ENCODE results near the gene ZNF516. TPM values are rescaled to one million over a fixed set of nuclear protein-coding genes. Genes with fewer than 3 reads are reported as not detected.

ZNF516 gene
- total RNA-seq, 1 donor from 2014 or later: 14.0 TPM

DNA sequence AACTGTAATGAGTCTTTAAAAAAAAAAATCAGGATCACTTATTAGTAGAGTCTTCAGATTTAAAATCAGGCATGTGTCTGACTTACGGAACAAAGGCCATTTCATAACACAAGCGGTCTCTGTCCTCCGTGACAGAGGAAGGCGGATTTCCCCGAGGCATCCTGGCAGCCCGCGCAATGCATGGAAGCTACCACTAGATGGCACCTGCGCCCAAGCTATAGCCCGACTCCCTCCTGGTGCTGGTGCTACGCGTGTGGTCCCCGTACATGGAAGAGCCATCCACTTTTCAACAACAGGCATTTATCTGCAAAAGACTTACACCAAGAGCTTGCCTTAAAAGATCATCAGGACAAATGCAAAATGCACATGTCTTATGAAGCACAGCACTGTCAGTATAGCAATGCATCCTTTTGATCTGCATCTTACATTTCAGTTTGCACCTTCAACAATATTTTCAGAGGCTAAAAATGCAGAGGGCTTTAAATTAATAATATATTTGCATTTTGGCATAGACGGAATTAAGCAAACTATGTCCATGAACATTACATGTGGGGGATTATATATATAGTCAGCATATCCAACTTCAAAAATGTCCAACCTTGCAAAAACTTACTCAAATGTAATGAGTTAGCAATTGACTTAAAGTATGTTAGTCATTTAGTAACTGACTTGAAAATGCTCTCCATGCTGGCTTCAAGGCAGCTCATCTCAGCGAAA is 96.0 kb downstream of the ZNF516 start:
- intact Hi-C loops (cut with micrococcal nuclease): loop anchor here (5.0 to 10.0 kb wide), 2 partner anchors 226 to 313 kb away; no protein-coding TSS in a partner anchor
- ATAC-seq (peak; percentile 96), DNase-seq (peak; percentile 88)

DNA sequence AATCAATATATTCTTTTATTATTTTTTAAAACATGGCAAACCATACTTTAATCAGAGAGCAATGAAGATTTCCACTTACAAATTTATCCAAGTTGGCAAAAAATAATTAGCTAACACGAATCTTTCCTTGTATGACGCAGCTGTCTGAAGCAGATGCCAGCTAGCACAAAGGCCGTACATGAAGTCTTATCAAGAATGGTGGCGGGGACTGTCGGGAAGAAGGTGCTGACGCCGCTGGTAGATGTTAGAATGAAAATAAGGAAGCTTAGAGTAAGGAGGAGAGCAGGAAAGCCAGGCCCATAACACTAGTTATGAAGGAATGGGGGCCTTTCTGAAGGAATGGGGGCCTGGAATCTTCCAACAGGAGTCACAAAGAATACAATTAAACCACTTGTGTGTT is 96.7 kb downstream of the ZNF516 start:
- DNase-seq (no peak), ATAC-seq (peak; percentile 58)
- intact Hi-C loops (cut with micrococcal nuclease): loop anchor here (5.0 to 10.0 kb wide), 2 partner anchors 227 to 314 kb away; no protein-coding TSS in a partner anchor

DNA sequence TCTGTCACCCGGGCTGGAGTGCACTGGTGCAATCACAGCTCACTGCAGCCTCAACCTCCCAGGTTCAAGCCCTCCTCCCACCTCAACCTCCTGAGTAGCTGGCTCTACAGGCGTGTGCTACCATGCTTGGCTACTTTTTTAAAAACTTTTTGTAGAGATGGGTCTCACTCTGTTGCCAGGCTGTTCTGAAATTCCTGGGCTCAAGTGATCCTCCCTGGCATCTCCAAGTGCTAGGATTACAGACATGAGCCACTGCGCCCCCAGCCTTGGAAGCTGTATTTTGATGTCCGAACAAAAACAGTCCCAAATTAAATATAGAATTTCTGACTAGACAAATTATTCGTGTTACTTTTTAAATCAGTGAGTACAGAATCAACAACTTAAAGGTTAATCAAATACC is 97.4 kb downstream of the ZNF516 start:
- ATAC-seq (no peak), DNase-seq (no peak)
- intact Hi-C loops (cut with micrococcal nuclease): loop anchor here (5.0 to 10.0 kb wide), 2 partner anchors 227 to 315 kb away; no protein-coding TSS in a partner anchor

DNA sequence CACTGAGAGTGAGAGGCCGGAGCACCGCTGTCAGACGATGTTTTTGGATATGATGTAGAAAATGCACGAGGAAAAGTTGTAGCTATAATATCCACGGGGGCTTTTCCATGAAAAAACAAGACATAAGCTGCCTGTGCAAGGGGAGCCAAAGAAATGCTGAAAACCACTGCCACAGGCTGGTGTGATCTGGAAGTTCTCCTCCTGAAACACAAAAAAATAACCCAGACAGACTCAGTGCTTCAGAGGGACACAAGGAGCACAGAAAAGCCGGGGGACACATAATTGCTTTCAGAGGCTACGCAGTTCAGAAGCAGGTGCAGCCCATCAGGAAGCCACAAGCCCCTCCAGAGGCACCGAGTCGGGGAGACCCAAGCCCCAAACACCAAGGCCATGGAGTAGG is 98.2 kb downstream of the ZNF516 start:
- DNase-seq (no peak), ATAC-seq (no peak)
- intact Hi-C loops (cut with micrococcal nuclease): loop anchor here (5.0 to 10.0 kb wide), 2 partner anchors 228 to 316 kb away; no protein-coding TSS in a partner anchor

DNA sequence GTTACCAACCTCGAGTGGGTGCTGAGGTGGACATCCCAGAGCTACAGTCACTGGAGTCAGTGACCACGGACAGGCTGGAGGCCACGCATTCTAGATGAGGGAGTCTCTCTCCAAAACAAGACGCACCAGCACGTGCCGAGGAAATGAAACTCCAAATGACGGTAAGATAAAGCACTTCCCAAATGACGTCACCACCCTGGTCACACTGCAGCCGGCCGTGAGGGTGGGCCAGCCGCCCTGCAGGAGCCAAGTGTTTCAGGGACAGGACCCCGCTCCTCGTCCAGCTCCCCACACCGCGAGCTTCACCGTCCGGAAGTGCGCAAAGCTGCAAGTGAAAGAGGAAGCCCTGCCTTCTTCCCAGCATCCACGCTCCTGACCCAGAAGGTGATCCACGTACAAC is 99.4 kb downstream of the ZNF516 start:
- no peak for ATAC-seq

DNA sequence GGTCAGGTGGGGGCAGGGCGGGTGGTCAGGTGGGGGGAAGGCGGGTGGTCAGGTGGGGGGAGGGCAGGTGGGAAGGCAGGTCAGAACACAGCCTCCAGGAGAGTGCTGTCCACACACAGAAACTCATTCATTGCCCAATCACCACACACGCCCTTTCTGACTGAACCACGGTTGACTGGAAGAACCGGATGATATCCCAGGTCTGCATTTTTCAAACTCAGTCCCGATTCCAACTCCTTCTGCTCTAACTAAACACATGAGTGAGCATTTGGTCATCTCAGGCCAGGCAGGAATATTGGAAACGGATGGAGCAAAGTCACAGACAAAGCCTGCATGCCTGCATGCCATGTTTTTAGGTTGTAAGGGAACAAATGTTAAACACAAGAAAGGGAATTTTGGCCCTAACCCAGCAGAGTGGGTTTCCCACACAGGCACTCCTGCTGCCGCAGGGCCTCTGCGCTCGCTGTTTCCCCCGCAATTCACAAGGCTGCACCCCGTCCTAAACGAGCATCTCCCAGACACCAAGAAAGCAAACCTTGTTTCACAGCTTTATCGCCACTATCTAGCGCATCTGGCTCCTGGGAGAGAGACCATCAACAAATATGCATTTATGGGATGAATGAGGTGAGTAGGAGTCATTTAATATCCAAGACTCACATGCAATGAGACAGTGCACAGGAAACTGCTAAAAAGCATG is 100.1 kb downstream of the ZNF516 start:
- intact Hi-C loops (cut with micrococcal nuclease): loop anchor here (5.0 to 10.0 kb wide), 2 partner anchors 230 to 317 kb away; no protein-coding TSS in a partner anchor
- ATAC-seq (no peak), DNase-seq (no peak)

More for the DNA sequence above, 99.4 kb downstream of the ZNF516 start:
- DNase-seq: no peak
- intact Hi-C loops (cut with micrococcal nuclease): loop anchor here (5.0 to 10.0 kb wide), 2 partner anchors 229 to 317 kb away; no protein-coding TSS in a partner anchor

DNA sequence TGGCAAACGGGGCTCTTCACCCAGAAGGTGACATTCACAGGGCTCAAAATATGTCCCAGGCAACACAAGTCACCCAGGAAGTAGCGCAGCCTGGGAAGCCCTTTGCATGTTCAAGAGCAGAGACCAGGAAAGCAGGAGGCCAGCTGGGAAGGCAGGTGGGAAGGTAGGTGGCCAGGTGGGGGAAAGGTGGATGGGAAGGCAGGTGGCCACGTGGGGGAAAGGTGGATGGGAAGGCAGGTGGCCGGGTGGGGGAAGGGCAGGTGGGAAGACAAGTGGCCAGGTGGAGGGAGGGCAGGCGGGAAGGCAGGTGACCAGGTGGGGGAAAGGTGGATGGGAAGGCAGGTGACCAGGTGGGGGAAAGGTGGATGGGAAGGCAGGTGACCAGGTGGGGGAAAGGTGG is 102.7 kb downstream of the ZNF516 start:
- ATAC-seq (no peak), DNase-seq (no peak)
- intact Hi-C loops (cut with micrococcal nuclease): loop anchor here (10.0 kb wide), 1 partner anchor 232 kb away; no protein-coding TSS in a partner anchor

DNA sequence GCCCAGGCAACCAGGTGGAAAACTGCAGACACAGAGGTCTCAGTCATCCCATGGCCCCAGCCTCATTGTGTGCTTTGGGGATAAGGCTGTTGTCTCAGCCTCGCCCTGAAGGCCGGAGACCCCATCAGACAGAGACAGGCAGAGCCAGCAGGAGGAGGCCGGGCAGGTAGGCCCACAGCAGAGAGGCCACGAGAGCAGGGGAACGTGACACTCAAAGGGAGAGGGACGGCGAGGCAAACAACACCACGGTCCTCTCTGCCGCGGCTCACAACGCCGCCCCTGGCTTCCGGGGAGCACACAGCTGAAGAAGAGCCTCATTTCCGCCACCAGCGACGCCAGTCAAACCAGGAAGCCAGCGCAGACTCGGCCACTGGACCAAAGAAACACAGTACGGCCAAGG is 103.3 kb downstream of the ZNF516 start:
- DNase-seq (no peak), ATAC-seq (no peak)
- intact Hi-C loops (cut with micrococcal nuclease): loop anchor here (10.0 kb wide), 1 partner anchor 233 kb away; no protein-coding TSS in a partner anchor

DNA sequence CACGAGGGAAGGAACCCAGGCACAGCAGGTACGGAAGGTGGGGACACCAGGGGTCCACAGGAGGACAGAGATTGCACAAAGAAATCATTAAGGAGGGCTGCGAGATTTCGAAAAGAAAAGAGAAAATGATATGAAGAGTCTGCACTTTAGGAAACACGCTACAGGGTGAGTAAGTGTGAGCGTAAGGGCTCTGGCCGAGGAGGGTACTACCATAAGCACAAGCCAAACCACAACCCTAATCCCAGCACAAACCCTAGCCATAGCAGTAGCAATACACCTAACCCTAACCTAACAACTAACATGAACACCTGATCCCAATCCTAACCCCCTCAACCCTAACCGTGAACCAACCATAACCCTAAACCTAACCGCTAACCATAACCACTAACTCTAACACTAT is 104.0 kb downstream of the ZNF516 start:
- ATAC-seq (no peak), DNase-seq (no peak)
- intact Hi-C loops (cut with micrococcal nuclease): loop anchor here (10.0 kb wide), 1 partner anchor 234 kb away; no protein-coding TSS in a partner anchor

DNA sequence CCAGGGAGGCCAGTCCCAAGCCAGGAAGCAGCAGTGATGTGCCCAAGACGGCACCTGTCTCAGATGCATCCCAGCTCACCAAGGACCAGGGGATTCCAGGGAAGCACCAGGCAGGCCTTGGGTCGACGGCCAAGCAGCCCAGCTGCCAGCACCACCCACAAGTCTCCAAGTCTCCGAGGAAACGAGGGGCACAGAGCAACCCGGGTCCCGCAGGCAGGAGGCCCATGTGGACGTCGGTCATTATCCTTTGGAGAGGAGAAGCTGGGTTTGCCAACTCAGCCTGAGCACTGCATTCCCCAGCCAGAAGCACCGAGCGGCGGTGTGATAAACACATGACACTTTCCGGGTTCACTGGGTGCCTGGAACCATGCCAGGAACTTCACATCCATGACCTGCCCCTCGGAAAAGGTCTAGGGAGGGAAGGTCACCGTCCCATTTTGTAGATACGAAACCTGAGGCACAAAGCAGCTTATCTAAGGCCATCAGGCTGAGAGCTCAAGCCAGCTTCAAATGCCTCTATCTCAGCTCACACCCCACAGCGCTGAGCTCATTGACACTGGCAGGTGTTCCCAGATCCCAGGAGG is 104.5 kb downstream of the ZNF516 start:
- intact Hi-C loops (cut with micrococcal nuclease): loop anchor here (10.0 kb wide), 1 partner anchor 234 kb away; no protein-coding TSS in a partner anchor
- DNase-seq (no peak), ATAC-seq (peak; percentile 69)

DNA sequence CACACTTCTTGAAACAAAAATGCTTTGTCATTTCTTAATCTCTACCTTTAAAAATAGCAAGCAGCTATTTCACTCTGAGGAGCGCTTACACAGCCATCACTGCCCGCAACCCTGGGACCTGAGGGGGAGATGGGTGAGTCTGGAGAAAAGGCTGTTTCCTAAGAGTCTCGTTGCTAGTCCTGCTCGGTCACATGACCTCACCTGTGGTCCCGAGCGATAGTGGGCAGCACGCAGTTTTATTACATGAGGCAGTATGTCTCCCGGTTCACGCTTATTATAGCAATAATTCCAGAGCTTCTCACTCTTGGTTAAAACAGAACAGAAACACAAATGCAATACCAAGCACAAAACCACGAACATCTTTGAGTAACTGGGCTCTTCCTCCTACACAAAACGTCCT is 105.3 kb downstream of the ZNF516 start:
- intact Hi-C loops (cut with micrococcal nuclease): loop anchor here (10.0 kb wide), 1 partner anchor 235 kb away; no protein-coding TSS in a partner anchor
- DNase-seq: no peak

DNA sequence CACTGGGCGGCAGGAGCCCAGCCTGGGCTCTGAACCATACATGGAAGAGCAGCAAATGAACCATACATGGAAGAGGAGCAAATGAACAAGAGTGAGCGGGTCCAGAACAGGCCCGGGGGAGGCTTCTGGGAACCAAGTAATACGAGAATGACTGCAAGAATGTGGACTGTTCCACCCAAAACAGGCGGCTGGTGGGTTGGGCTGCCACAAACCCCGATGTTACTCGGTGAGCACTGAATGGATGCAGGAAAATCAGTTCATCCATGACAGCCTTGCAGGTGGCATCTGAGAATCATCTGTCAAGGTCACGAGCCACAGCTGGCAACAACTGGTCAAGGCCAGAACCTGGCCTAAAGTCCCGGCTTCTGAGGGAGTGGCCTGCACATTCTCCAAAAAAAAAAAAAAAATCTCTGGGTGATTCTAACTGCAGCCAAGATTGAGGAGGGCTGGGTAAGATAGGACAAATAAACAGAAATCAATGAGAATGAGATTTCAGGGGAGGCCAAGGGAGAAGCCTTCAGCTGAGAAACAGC is 106.1 kb downstream of the ZNF516 start:
- intact Hi-C loops (cut with micrococcal nuclease): no loop called here
- ATAC-seq (peak; percentile 8), DNase-seq (no peak)

More for the DNA sequence above, 105.3 kb downstream of the ZNF516 start:
- ATAC-seq: no peak

DNA sequence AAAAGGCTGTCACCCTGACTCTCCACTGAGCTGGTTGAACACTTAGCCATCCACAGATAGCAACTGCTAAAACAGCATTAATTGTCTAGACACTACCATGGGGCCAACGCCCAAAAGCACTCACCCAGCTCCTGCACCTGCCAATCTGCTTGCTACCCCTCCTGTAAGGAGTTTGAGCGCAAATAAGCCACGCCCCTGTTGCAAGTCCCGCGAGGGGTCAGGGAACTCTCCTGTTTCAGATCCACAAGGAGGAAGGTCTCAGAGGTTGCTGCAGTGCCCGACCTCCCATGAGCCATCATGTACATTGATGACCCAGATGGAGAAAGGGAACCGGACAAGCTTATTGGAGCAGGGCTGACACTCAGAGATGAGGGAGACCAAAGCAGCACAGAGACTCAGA is 106.8 kb downstream of the ZNF516 start:
- intact Hi-C loops (cut with micrococcal nuclease): no loop called here
- DNase-seq (no peak), ATAC-seq (no peak)

DNA sequence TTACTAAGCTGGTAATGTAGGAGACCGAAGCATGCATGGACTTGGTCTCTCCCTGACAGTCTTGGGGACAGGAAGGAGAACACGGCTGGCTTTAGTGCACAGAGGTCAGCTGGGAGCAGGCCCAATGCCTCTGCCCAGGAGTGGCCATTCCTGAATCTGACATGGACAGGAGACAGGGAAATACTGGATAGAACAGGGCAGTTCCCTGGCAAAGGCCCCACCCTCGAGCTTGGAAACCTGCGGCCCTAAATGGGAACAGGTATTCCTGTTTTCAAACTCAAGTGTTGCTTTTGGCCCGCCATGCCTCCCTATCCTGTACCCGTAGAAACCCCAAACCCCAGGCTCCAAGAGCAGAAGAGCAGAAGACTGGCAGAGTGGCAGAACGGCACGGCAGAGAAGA is 107.4 kb downstream of the ZNF516 start:
- intact Hi-C loops (cut with micrococcal nuclease): no loop called here
- ATAC-seq: no peak
- DNase-seq: no peak

DNA sequence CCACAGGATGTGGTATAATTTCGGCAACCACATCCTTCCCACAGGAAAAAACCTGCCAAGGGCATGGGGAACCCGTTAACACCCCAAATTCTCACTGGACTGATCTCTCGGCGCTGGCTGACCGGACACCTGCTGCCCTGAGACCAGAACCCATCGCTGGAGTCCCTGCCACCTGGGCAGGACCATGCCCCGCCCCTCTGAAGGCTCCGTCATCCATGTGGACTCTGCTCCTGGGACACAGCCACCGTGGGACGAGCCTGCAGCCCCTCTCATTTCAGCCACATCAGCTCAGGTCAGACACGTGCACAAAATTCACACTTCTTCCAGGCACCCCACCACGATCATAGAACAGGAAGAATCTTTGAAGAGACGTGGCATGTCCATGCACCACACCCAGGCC is 108.2 kb downstream of the ZNF516 start:
- no peak for DNase-seq
- intact Hi-C loops (cut with micrococcal nuclease): no loop called here
- no peak for ATAC-seq

DNA sequence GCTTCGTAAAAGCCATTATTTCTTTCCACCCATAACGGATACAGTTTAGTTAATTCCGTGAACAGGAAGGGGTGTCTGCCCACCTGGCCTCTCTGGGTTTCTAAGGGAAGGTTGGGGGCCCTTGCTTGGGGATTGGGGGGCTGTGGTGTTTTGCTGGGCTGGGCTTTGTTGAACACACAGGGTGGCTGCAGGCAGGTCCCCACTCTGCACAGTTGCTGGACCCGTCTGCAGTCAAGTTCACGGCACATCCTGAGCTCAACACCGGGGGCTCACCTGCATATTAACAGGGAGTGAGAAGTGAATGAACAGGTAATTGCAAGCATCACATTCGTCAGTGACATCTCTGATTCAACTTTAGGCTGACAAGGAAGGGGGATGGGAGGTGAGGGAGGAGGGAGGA is 109.0 kb downstream of the ZNF516 start:
- intact Hi-C loops (cut with micrococcal nuclease): no loop called here
- ATAC-seq (no peak), DNase-seq (no peak)

DNA sequence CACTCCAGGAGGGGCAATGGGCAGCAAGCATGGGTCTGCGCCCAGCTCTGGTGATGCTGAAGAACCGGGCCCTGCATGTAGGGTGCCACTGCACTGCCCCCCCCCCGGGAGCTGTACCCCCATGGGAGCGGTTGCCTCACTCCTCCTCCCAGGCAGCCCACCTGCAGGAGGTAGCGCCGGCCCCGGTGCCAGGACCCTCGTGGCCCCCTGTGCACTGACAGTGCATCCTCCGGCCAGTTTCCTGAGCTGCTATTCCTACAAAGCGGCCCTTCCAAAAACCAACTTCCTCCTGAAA is 109.4 kb downstream of the ZNF516 start:
- DNase-seq: no peak
- intact Hi-C loops (cut with micrococcal nuclease): no loop called here
- no peak for ATAC-seq

DNA sequence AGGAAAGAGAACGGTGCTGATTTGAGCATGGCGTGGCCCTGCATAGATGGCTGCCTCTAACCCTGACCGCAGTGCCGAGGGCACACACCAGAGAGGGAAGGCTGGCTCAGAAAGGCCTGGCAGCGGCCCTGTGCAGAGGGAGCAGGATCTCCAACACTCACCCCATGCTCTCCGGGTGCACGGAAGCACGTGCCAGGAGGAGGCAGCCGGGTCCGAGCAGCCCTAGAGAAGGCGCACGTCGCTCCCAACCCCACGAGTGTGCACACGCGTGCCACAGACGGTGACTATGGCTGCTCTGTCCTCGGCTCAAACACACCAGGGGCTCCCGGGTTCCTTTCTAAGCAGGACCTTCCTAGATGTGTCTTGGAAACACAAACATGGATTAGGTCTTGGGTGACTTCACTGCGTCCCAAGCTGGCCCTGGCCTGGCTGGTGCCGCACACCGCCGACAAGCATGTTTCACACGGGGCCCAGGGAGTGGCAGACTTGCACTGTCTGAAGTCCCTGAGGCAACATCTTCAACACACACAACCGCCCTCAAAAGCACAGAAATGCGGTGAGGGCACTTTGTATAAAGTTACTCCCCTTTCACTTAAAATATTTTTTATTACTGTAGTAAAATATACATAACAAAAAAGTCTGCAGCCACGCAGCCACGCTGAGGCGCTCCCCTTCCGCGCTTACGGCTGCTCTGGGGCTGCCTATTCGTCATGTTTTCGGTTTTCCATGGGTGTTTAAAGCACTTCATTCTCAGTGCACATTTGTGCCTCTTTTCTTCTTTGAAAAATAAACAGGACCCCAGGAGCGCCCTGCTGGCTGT is 110.0 kb downstream of the ZNF516 start:
- ATAC-seq (no peak), DNase-seq (no peak)
- intact Hi-C loops (cut with micrococcal nuclease): no loop called here
